Fibroblast of lung (primary cell): ENCODE measurements around the gene ATF6B. TPM values are rescaled to one million over a fixed set of nuclear protein-coding genes. Genes with fewer than 3 reads are reported as not detected.

ENCODE experiments used
- DNase-seq, 2 donors: peaks; one replicate each; pipeline versions ENCODE4 v3.0.0 to v3.0.0-alpha.2; 2010; ENCODE audit warnings: low read depth in 2 of 2
- H2AFZ ChIP-seq: 2 replicates; pipeline ENCODE4 v1.5.1; 2012; ENCODE audit warnings: low read length, control low read depth, inconsistent platforms
- H3K27ac ChIP-seq: 2 replicates; pipeline ENCODE4 v1.5.1; 2011; ENCODE audit warnings: low read length, control low read depth; ENCODE audit not compliant: insufficient read depth
- H3K27me3 ChIP-seq: 2 replicates; pipeline ENCODE4 v1.5.1; 2011; ENCODE audit warnings: mild to moderate bottlenecking, low read length; ENCODE audit not compliant: control insufficient read depth, insufficient read depth
- H3K36me3 ChIP-seq: 2 replicates; pipeline ENCODE4 v1.5.1; 2011; ENCODE audit warnings: low read length; ENCODE audit not compliant: control insufficient read depth, insufficient read depth
- H3K4me1 ChIP-seq: 2 replicates; pipeline ENCODE4 v1.5.1; 2011; ENCODE audit warnings: low read length; ENCODE audit not compliant: control insufficient read depth, insufficient read depth; ENCODE audit errors: extremely low read depth
- H3K4me2 ChIP-seq: 2 replicates; pipeline ENCODE4 v1.5.1; 2011; ENCODE audit warnings: low read length, control low read depth; ENCODE audit not compliant: insufficient read depth; ENCODE audit errors: extremely low read depth
- H3K4me3 ChIP-seq, 4 experiments: fragments of 200-600 bp in 1 of 4; sonication (generic) in 1 of 4; replicated peaks in 1 of 4; 2 replicates each; pipeline ENCODE4 v1.5.1; 2011 to 2016; ENCODE audit warnings: low read length in 4 of 4, low read depth in 3 of 4, mild to moderate bottlenecking in 3 of 4, control low read depth in 2 of 4, inconsistent platforms in 1 of 4, mixed read lengths in 1 of 4; ENCODE audit not compliant: insufficient read depth in 1 of 4; ENCODE audit errors: control extremely low read depth in 1 of 4
- H3K79me2 ChIP-seq: 2 replicates; pipeline ENCODE4 v1.5.1; 2012; ENCODE audit warnings: mild to moderate bottlenecking, low read length, inconsistent platforms; ENCODE audit not compliant: control insufficient read depth, insufficient read depth
- H3K9ac ChIP-seq: 2 replicates; pipeline ENCODE4 v1.5.1; 2011; ENCODE audit warnings: mild to moderate bottlenecking, low read length, control low read depth; ENCODE audit not compliant: insufficient read depth
- H3K9me3 ChIP-seq: 2 replicates; pipeline ENCODE4 v1.5.1; 2012; ENCODE audit warnings: low read depth, low read length; ENCODE audit not compliant: control insufficient read depth, insufficient read depth
- H4K20me1 ChIP-seq: 2 replicates; pipeline ENCODE4 v1.5.1; 2011; ENCODE audit warnings: low read length; ENCODE audit not compliant: control insufficient read depth, insufficient read depth; ENCODE audit errors: extremely low read depth
- EZH2 ChIP-seq: IDR thresholded peaks from 2 replicates; pipeline ENCODE4 v1.5.1; 2012; ENCODE audit warnings: low read length, control low read depth, mild to moderate bottlenecking; ENCODE audit errors: missing control alignments
- polyA plus RNA-seq, 2 donors: library from polyadenylated mRNA; depleted of rRNA in 1 of 2; stranded (reverse) in 1 of 2; unstranded in 1 of 2; fragments of >200 nt; gene quantifications; 2 replicates each; pipeline ENCODE4 v1.2.1, GENCODE V29; 2011 to 2012; ENCODE audit warnings: missing spikeins in 1 of 2
- total RNA-seq: library from RNA; depleted of rRNA; stranded (reverse); fragments of >200 nt; gene quantifications from 2 replicates; pipeline ENCODE4 v1.2.1, GENCODE V29; 2014
- TF ChIP-seq, protein P1 (sequence below), 2 donors: IDR thresholded peaks in 1 of 2; conservative IDR thresholded peaks in 1 of 2; 1 replicate in 1 of 2; 2 replicates in 1 of 2; pipeline ENCODE4 v1.5.1; 2011 to 2012; ENCODE audit warnings: low read length in 2 of 2, control low read depth in 1 of 2, inconsistent platforms in 1 of 2, low read depth in 1 of 2, mild to moderate bottlenecking in 1 of 2

The ATF6B gene
- total and polyA plus RNA-seq, 2 donors (not counting 1 experiment from before 2014, with no cell fraction given): 15.7 to 36.2 TPM

DNA sequence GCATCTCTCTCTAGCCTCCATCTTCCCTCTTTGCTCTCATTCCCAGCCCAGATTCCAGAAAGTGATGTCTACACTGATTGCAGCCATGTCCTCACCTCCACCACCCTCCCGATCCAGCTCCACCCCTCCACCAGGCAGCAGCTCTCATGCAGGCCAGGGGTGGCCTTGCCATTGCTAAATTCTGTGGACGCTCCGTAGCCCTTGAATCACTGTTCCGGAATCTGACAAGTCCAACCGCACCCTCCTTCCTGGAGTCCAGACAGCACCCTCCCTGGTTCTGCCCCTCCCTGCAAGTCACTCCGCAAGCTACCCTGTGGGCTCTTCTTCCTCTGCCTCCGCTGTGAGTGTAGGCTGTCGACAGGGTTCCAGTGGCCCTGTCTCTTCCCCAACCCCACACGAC, 45.1 kb downstream of the ATF6B start:
- Histone ChIP-seq H3K36me3 (no peaks in the 10 kb centered on the region), H3K4me1 (peaks cover 39% of the 10 kb centered on the region), H4K20me1 (no peaks in the 10 kb centered on the region), H3K4me2 (peak overlapping the region; percentile 69), H3K27me3 (no peaks in the 10 kb centered on the region), H3K9me3 (no peaks in the 10 kb centered on the region), H3K79me2 (no peaks in the 10 kb centered on the region), H3K4me3 (no peak overlapping the region), H2AFZ (no peak overlapping the region), H3K9ac (no peak overlapping the region), H3K27ac (peak overlapping the region; percentile 89)
- TF ChIP-seq, protein P1, sequence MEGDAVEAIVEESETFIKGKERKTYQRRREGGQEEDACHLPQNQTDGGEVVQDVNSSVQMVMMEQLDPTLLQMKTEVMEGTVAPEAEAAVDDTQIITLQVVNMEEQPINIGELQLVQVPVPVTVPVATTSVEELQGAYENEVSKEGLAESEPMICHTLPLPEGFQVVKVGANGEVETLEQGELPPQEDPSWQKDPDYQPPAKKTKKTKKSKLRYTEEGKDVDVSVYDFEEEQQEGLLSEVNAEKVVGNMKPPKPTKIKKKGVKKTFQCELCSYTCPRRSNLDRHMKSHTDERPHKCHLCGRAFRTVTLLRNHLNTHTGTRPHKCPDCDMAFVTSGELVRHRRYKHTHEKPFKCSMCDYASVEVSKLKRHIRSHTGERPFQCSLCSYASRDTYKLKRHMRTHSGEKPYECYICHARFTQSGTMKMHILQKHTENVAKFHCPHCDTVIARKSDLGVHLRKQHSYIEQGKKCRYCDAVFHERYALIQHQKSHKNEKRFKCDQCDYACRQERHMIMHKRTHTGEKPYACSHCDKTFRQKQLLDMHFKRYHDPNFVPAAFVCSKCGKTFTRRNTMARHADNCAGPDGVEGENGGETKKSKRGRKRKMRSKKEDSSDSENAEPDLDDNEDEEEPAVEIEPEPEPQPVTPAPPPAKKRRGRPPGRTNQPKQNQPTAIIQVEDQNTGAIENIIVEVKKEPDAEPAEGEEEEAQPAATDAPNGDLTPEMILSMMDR (conservative IDR thresholded peaks at IDR 0.05 in 1 of 2, IDR thresholded peaks at IDR 0.05 in 1 of 2; ENCODE audit: low read depth in 1 of 2, low read length in 2 of 2): no peak
- no peak for TF ChIP-seq EZH2
- peak; percentile 76 to 84 for DNase-seq

DNA sequence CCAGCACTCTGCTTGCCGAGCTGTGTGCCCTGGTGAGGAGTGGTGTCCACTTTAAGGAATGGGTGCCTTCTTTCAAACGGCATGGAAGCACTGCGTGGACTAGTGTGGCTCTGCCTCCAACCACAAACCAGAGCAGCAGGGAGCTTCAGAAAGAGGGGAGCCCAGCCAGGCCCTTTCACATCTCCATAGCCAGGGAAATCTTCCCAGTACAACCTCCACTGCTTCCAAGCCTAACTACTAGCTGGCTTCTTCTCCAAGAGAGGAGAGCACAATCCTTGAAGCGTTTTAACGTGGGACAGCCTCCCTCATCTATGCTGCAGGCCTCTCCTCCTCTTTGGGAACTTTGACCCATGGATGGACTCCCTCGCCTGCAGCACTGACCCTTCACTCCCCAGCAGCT, 45.6 kb downstream of the ATF6B start:
- Histone ChIP-seq H3K79me2 (no peaks in the 10 kb centered on the region), H3K4me3 (no peak overlapping the region), H3K27me3 (no peaks in the 10 kb centered on the region), H3K9ac (no peak overlapping the region), H4K20me1 (no peaks in the 10 kb centered on the region), H2AFZ (no peak overlapping the region), H3K4me1 (peaks cover 39% of the 10 kb centered on the region), H3K36me3 (no peaks in the 10 kb centered on the region), H3K4me2 (peak overlapping the region; percentile 69), H3K9me3 (no peaks in the 10 kb centered on the region), H3K27ac (peak overlapping the region; percentile 89)
- TF ChIP-seq, protein P1 (conservative IDR thresholded peaks at IDR 0.05 in 1 of 2, IDR thresholded peaks at IDR 0.05 in 1 of 2; ENCODE audit: low read depth in 1 of 2, low read length in 2 of 2): no peak
- no peak for TF ChIP-seq EZH2
- no peak for DNase-seq

DNA sequence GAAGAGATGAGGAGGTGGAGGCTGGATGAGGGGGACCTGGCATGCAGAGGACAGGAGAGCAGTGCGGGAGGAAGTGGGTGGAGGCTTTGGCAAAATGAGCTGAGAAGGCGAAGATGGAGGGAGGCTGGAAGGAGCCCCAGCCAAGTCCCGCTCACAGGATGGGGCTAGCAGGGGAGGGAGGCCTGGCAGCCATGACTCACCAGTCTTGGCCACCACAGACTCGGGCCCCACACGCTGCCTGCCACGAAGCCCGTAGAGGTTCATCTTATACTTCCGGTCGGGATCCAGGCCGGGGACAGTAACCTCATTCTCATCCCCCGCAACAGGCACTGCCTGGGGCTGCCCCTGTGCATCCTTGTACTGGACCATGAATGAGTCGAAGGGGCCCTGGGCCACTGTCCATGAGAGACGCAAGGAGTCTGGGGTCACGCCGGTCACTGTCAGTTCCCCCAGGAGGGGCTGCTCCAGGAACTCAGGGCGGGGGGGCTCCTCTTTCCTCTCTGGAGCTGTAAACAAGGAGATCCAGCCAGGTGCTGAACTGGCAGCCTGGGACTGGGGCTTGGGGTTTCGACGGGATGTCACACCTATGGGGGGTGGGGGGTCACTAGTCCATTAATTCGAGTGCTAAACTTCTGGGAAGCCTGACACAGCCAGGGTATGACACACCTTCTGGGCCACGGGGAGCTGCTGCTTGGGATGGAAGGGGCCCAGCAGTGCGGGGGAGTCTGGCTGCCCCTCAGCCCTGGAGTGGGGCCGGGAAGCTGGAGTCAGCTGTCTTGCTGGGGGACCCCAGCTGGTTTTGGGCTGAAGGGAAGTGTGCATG, 46.7 kb downstream of the ATF6B start:
- TF ChIP-seq, protein P1 (conservative IDR thresholded peaks at IDR 0.05 in 1 of 2, IDR thresholded peaks at IDR 0.05 in 1 of 2; ENCODE audit: low read depth in 1 of 2, low read length in 2 of 2): no peak
- no peak for TF ChIP-seq EZH2
- Histone ChIP-seq H3K9ac (peak overlapping the region; percentile 21), H3K4me1 (peaks cover 34% of the 10 kb centered on the region), H3K9me3 (no peaks in the 10 kb centered on the region), H3K4me3 (no peak overlapping the region), H3K27me3 (no peaks in the 10 kb centered on the region), H3K79me2 (no peaks in the 10 kb centered on the region), H4K20me1 (no peaks in the 10 kb centered on the region), H2AFZ (no peak overlapping the region), H3K27ac (peak overlapping the region; percentile 89), H3K4me2 (no peak overlapping the region), H3K36me3 (no peaks in the 10 kb centered on the region)
- peak; percentile 84 to 89 for DNase-seq
